HG03139 (cell line): ENCODE results near the gene RALGPS1.

Experiments
- ATAC-seq: cut with Tn5 transposase; IDR thresholded peaks from one replicate; pipeline ENCODE4 v1.9.1; 2021; ENCODE audit not compliant: unreplicated experiment

The RALGPS1 gene

GRCh38 chr9:127116088-127116726, 201.6 kb downstream of the RALGPS1 start:
- no peak for ATAC-seq

- ATAC-seq, result no peak
Observed at GRCh38 chr9:127116957-127117356, 202.4 kb downstream of the RALGPS1 start.

GRCh38 chr9:127117801-127118200, 203.2 kb downstream of the RALGPS1 start:
- ATAC-seq, result no peak

GRCh38 chr9:127118597-127119319, 204.2 kb downstream of the RALGPS1 start:
- ATAC-seq, result no peak

- no peak for ATAC-seq
Observed at GRCh38 chr9:127119320-127119709, 204.7 kb downstream of the RALGPS1 start.

GRCh38 chr9:127121628-127122175, 207.1 kb downstream of the RALGPS1 start:
- no peak for ATAC-seq

- ATAC-seq, result no peak
Observed at GRCh38 chr9:127122176-127123063, 207.8 kb downstream of the RALGPS1 start, which contains the start of gene ANGPTL2. ANGPTL2 (minus strand) TSS chr9:127122635; CDS start chr9:127108731, 13,904 bp downstream.

- ATAC-seq, result no peak
Observed at GRCh38 chr9:127123064-127123890, 208.7 kb downstream of the RALGPS1 start.

- no peak for ATAC-seq
Observed at GRCh38 chr9:127124111-127124531, 209.5 kb downstream of the RALGPS1 start.

GRCh38 chr9:127124792-127125191, 210.2 kb downstream of the RALGPS1 start:
- ATAC-seq, result no peak

GRCh38 chr9:127126971-127127370, 212.4 kb downstream of the RALGPS1 start:
- ATAC-seq, result no peak

- no peak for ATAC-seq
Observed at GRCh38 chr9:127128341-127129072, 213.9 kb downstream of the RALGPS1 start.

GRCh38 chr9:127129073-127129717, 214.6 kb downstream of the RALGPS1 start:
- no peak for ATAC-seq

GRCh38 chr9:127129718-127130085, 215.1 kb downstream of the RALGPS1 start:
- no peak for ATAC-seq

- no peak for ATAC-seq
Observed at GRCh38 chr9:127130235-127130634, 215.7 kb downstream of the RALGPS1 start.

- ATAC-seq, result no peak
Observed at GRCh38 chr9:127130661-127131538, 216.3 kb downstream of the RALGPS1 start.

- ATAC-seq, result no peak
Observed at GRCh38 chr9:127131871-127132270, 217.3 kb downstream of the RALGPS1 start.

GRCh38 chr9:127132375-127132774, 217.8 kb downstream of the RALGPS1 start:
- ATAC-seq, result no peak
